ENCODE measurements around the gene SOHLH2.
A peak's percentile ranks its signal among the peaks of the same experiment; 100 is the strongest.

The SOHLH2 gene

GRCh38 chr13:36214163-36214921, at the start of gene SOHLH2:
Gene SOHLH2 (minus strand): TSS chr13:36214556. CDS start chr13:36214526, 30 bp downstream.
- no peak for DNase-seq

- no peak for DNase-seq
Observed at GRCh38 chr13:36261976-36262375, 47.6 kb upstream of the SOHLH2 start.

- DNase-seq, result no peak
Observed at GRCh38 chr13:36261011-36261410, 46.7 kb upstream of the SOHLH2 start.

- no peak for DNase-seq
Observed at GRCh38 chr13:36259361-36260137, 45.2 kb upstream of the SOHLH2 start.

GRCh38 chr13:36258831-36259230, 44.5 kb upstream of the SOHLH2 start:
- DNase-seq, result no peak

- peak; percentile 64 for DNase-seq
Observed at GRCh38 chr13:36251526-36251925, 37.2 kb upstream of the SOHLH2 start.

GRCh38 chr13:36251017-36251416, 36.7 kb upstream of the SOHLH2 start:
- no peak for DNase-seq

- DNase-seq, result no peak
Observed at GRCh38 chr13:36248700-36249099, 34.3 kb upstream of the SOHLH2 start.

GRCh38 chr13:36244990-36245389, 30.6 kb upstream of the SOHLH2 start:
- DNase-seq, result no peak

- no peak for DNase-seq
Observed at GRCh38 chr13:36244073-36244472, 29.7 kb upstream of the SOHLH2 start.

GRCh38 chr13:36242761-36243160, 28.4 kb upstream of the SOHLH2 start:
- no peak for DNase-seq

- no peak for DNase-seq
Observed at GRCh38 chr13:36231236-36231635, 16.9 kb upstream of the SOHLH2 start.

GRCh38 chr13:36224730-36225129, 10.4 kb upstream of the SOHLH2 start:
- DNase-seq, result no peak

- no peak for DNase-seq
Observed at GRCh38 chr13:36219883-36220282, 5.5 kb upstream of the SOHLH2 start.

- DNase-seq, result no peak
Observed at GRCh38 chr13:36217456-36217855, 3.1 kb upstream of the SOHLH2 start.

- DNase-seq, result no peak
Observed at GRCh38 chr13:36212789-36213188, 1.6 kb downstream of the SOHLH2 start.

GRCh38 chr13:36211567-36211966, 2.8 kb downstream of the SOHLH2 start:
- DNase-seq, result no peak

GRCh38 chr13:36210738-36211137, 3.6 kb downstream of the SOHLH2 start:
- DNase-seq, result no peak

- no peak for DNase-seq
Observed at GRCh38 chr13:36207672-36208071, 6.7 kb downstream of the SOHLH2 start.

- DNase-seq, result no peak
Observed at GRCh38 chr13:36193151-36193855, 21.1 kb downstream of the SOHLH2 start.

GRCh38 chr13:36192166-36192565, 22.2 kb downstream of the SOHLH2 start:
- DNase-seq, result no peak

GRCh38 chr13:36190771-36191170, 23.6 kb downstream of the SOHLH2 start:
- no peak for DNase-seq

GRCh38 chr13:36188441-36188840, 25.9 kb downstream of the SOHLH2 start:
- DNase-seq, result no peak

- DNase-seq, result no peak
Observed at GRCh38 chr13:36183901-36184300, 30.5 kb downstream of the SOHLH2 start.

All from MV-4-11 (cell line).